Measurements from ENCODE around the gene TIGD3.

TIGD3 gene

GRCh38 chr11:65354265-65355012 lies at the start of gene TIGD3:
TSS of gene TIGD3 (plus strand) at chr11:65354751. CDS start at chr11:65355809, 1,058 bp downstream.
- DNase-seq, result peak; percentile 99

GRCh38 chr11:65305501-65306268 lies 48.9 kb upstream of the TIGD3 start:
- DNase-seq, result no peak

GRCh38 chr11:65307298-65308229 lies 47.0 kb upstream of the TIGD3 start:
- DNase-seq, result no peak

DNA sequence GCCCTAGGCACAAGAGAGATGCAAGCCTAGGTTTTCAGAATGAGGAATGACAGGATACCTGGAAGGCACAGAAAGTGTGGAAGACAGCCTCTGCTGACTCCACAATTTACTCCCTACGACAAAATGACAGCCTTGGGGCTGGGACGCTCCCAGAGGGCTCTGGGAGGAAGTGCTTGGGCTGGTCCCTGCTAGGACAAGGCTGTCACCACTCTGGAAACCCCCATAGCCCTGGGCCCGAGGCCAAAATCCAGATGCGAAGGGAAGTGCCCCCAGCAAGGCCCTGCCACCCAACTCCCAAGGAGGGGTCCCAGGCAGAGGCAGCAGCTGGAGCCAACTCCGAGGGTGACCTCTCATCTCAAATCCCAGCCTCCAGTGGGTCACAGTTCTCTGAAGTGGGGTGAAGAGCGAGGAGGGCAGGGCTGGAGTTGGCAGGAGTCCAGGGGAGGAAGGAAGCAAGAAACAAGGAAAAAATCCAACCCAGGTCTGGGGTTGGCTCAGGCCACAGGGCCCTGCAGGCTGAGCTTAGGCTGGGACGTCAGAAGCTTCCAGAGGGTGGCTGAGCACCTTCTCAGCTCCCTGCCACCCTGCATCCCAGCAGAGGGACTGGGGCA lies 46.2 kb upstream of the TIGD3 start:
- DNase-seq, result no peak

- DNase-seq, result no peak
Measured at GRCh38 chr11:65309006-65309405, 45.5 kb upstream of the TIGD3 start.

GRCh38 chr11:65310215-65310614 lies 44.3 kb upstream of the TIGD3 start:
- peak; percentile 81 for DNase-seq

DNA sequence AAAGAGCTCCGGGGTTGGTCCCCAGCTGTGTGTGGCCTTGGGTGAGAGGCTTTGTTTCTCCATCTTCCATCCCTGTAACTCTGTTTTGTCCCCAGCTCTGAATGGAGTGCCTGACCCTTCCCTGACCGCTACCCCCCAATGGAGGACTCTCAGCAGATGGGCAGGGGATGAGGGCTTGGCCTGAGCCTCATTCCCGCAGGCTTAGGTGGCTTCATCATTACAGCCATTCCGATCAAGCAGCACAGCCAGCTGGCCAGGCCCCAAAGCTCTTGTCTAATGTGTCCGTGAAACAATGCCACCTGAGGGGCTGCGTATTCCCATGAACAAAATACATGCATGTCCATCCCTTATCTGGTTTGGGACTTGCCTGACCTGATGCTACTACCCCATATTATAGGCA lies 43.8 kb upstream of the TIGD3 start:
- DNase-seq, result no peak

- DNase-seq, result no peak
Measured at GRCh38 chr11:65311170-65311678, 43.3 kb upstream of the TIGD3 start.

GRCh38 chr11:65314501-65315203 lies 39.9 kb upstream of the TIGD3 start, which contains the start of gene CDC42EP2:
TSS of gene CDC42EP2 (plus strand) at chr11:65314866. CDS start at chr11:65320899, 6,033 bp downstream.
- peak; percentile 88 for DNase-seq

DNA sequence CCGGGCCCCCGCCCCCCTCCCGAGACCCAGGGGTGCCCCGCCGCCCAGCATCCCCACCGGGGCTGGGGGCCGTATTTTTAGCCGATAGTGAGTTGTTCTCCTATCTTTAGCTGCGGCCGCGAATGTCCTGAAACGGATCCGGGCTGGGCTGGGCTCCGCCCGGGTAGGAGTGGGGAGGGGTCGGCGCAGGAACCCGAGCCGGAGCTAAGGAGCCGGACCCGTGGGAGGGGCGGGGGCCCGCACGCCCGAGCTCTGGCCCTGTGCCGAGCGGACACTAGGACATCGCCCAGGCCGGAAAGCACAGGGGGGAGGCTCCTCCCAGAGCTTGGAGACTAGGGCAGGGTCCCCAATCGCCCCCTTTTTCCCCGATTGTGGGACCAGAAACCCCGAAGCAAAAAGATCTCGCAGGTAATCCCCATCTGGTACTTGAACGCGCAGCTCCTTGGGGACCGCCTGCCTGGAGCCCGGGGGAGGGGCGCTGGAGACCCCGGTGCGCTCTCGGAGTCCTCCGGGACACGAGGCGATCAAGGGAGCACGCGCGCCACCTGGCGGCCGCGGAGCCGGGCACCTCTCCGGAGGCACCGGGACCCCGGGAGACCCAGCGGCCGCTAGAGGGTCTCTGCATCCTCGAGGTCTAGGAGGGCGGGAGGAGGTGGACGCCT lies 39.2 kb upstream of the TIGD3 start:
- DNase-seq, result peak; percentile 87

GRCh38 chr11:65315866-65316226 lies 38.7 kb upstream of the TIGD3 start:
- DNase-seq, result no peak

DNA sequence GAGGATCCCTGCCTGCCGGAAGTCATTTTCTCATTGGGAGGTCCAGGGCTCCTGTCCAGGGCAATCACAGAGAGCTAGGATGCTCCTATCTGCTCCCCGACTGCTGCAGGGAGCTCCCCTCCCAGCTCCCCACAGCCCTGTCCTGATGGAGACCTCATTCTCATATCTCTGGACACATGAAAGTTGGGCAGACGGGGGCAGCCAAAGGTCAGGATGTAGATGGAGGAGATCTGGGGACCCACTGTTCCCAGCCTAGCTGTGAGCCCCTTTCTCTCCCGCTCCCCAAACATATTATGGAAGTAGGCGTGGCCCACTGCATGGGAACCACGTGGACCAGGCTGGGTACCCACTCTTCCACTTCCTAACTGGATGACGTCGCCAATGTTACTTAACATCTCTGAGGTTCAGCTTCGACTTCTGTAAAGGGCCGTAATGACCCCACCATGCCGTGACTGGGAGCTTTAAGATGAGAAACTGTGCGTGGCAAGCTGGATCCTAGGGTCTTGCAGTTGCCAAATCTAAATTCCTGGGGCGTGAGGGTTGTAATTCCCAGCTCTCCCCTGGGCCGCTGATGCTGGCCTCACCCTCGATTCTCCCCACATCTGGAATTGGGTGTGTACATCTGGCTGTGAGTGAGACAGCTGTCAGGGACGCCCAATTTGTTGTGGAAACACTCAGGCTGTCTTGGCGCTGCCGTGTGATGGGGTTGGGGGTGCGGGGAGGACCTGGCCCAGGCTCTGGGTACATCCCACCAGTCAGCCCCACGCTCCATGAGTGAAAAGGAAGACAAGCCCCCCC lies 38.1 kb upstream of the TIGD3 start:
- no peak for DNase-seq

DNA sequence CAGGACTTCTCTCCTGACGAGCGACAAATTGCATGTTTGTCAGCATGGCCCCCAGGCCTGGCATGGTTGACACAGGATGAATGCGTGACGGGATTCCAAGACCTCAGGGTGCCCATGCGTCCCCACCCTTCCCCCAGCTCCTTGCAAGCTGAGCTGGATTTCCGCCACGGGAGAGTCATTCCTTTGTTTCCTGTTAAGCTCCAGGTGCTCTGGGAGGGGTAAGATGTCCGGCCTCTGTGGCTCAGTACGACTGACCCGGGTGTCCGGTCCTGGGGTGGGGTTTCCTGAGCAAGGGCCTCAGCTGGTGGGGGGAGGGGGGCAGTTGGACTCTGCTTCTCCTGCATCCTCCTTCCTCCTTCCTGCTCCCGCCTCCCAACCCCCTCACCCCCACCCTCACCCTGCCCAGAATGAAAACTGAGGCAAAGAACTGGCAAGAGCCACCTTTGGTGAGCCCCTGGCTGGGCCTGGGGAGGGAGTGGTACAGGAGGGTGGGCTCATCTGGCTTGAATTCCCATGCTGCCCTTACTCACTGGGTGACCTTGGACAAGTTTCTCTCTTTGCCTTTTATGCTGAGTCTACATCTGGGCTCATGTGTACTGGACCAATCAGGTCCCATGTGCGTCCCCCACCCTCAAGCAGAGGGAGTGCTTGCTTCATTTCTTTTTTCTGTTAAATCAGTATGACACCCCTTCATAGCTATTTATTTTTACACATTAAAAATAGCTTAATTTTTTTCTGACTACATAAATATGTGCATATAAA lies 37.3 kb upstream of the TIGD3 start:
- DNase-seq, result no peak

GRCh38 chr11:65320386-65321075 lies 34.0 kb upstream of the TIGD3 start:
- no peak for DNase-seq

- DNase-seq, result no peak
Measured at GRCh38 chr11:65321076-65321475, 33.5 kb upstream of the TIGD3 start.

DNA sequence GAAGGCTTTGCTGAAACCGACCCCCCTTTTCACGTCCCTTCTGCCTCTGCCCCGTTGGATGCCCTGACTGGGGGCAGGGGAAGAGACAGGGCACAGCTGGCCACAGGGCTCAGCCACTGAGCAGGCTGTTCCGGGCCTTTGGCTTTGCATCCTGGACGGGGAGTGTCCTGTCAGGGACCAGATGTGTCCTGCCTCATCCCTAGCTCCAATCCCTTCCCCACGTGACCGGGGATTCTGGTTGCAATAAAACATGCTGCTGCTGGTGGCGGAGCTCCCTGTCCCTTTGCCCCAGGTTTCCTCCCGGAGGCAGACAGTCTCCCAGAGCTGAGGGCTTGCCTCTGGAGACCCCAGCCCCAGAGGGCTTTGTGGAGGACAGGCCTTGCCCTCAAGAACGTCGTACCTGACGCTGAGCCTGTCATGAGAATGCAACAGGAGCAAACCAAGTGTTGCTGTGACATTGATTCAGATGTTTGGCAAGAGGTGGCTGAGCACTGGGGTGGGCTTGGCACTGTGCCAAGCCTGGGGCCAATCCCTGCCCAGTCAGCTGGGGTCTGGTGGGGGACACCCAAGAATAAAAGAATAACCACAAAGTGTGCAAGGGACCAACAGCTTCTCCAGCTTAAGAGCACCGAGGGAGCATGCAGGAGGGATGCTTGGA lies 32.6 kb upstream of the TIGD3 start:
- no peak for DNase-seq

GRCh38 chr11:65323813-65324212 lies 30.7 kb upstream of the TIGD3 start:
- DNase-seq, result no peak

DNA sequence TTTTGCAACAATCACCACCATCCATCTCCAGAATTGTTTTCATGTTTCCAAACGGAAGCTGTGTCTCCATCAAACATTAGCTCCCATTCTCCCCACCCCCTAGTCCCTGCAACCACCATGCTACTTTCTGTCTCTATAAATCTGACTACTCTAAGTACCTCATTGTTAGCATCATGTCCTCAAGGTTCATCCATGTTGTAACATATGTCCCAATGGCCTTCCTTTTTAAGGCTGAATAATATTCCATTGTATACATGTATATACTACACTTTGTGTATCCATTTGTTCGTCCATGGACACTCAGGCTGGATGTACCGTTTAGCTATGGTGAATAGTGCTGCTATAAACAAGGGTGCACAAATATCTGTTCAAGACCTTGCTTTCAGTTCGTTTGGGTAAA lies 29.1 kb upstream of the TIGD3 start:
- DNase-seq, result no peak
